OCI-LY3 (cell line): ENCODE results near the gene ARF4.
"Not testable (repeated sequence)": the region's sequence is repeated elsewhere in the genome, so short reads cannot be mapped to it uniquely, and the experiment has no call there.

Source experiments
- H2AFZ ChIP-seq: fragments of 200-600, 300-600 bp; shearing (Covaris generic); 2 replicates; pipeline ENCODE4 v1.6.0; 2014; ENCODE audit warnings: antibody characterized with exemption, low read depth, low read length
- H3K27ac ChIP-seq: fragments of 200-600, 300-600 bp; sonication (generic); 2 replicates; pipeline ENCODE4 v1.5.1; 2014; ENCODE audit warnings: mild to moderate bottlenecking, low read length, moderate library complexity, mixed read lengths
- H3K27me3 ChIP-seq: fragments of 200-600, 300-600 bp; sonication (generic); 2 replicates; pipeline ENCODE4 v1.6.1; 2014; ENCODE audit warnings: low read depth, low read length, mixed read lengths
- H3K36me3 ChIP-seq: fragments of 200-600, 300-600 bp; sonication (generic); replicated peaks from 2 replicates; pipeline ENCODE3; 2014; ENCODE audit warnings: low read depth, low read length, mixed read lengths
- H3K4me1 ChIP-seq: fragments of 300-600, 200-600 bp; sonication (generic); 2 replicates; pipeline ENCODE4 v1.6.1; 2014; ENCODE audit warnings: low read length, mixed read lengths
- H3K4me2 ChIP-seq: fragments of 200-600, 300-600 bp; sonication (generic); 2 replicates; pipeline ENCODE4 v1.6.1; 2014; ENCODE audit warnings: low read length, mixed read lengths
- H3K4me3 ChIP-seq: fragments of 300-600, 200-600 bp; sonication (generic); 2 replicates; pipeline ENCODE4 v1.5.1; 2014; ENCODE audit warnings: antibody characterized with exemption, mild to moderate bottlenecking, low read length, moderate library complexity
- H3K79me2 ChIP-seq: fragments of 300-600, 200-600 bp; shearing (Covaris generic); 2 replicates; pipeline ENCODE4 v1.6.1; 2014; ENCODE audit warnings: mild to moderate bottlenecking, low read length, mixed read lengths
- H3K9ac ChIP-seq: fragments of 300-600, 200-600 bp; shearing (Covaris generic); 2 replicates; pipeline ENCODE4 v1.6.0; 2014; ENCODE audit warnings: mild to moderate bottlenecking, low read length, moderate library complexity
- H3K9me3 ChIP-seq: fragments of 200-600, 300-600 bp; shearing (Covaris generic); 2 replicates; pipeline ENCODE4 v1.6.1; 2014; ENCODE audit warnings: low read length, mixed read lengths; ENCODE audit not compliant: insufficient read depth
- H4K20me1 ChIP-seq: fragments of 200-600, 300-600 bp; sonication (generic); 2 replicates; pipeline ENCODE4 v1.6.1; 2016; ENCODE audit warnings: low read length, mixed read lengths; ENCODE audit not compliant: insufficient read depth
- EZH2phosphoT487 ChIP-seq: fragments of 200-600 bp; shearing (Covaris generic); IDR thresholded peaks from 2 replicates; pipeline ENCODE4 v1.6.1; 2018; ENCODE audit warnings: antibody characterized with exemption, mixed run types, low read depth
- TF ChIP-seq, protein P1 (sequence below): fragments of 200-600, 300-600 bp; sonication (generic); IDR thresholded peaks from 2 replicates; pipeline ENCODE4 v1.5.1; 2014; ENCODE audit warnings: antibody characterized with exemption, low read length, low read depth

Gene ARF4

DNA sequence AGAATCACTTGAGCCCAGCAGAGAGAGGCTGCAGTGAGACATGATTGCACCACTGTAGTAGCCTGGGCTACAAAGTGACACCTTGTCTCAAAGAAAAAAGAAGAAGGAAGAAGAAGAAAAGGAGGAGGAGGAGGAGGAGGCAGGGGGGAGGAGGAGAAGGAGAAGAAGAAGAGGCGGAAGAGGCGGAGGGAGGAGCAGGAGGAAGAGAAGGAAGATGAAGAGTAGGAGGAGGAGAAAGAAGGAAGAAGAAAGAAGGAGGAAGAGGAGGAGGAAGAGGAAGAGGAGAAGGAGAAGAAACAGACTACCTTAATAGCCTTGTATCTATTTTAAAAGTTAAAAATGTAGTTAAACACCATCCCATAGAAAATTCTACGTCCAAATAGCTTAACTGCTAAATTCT is 19.1 kb upstream of the ARF4 start:
- H4K20me1 ChIP-seq, result no peaks in the 10 kb centered on the region
- H3K4me2 ChIP-seq, result no peak overlapping the region
- no peaks in the 10 kb centered on the region for H3K4me1 ChIP-seq
- TF ChIP-seq, protein P1, sequence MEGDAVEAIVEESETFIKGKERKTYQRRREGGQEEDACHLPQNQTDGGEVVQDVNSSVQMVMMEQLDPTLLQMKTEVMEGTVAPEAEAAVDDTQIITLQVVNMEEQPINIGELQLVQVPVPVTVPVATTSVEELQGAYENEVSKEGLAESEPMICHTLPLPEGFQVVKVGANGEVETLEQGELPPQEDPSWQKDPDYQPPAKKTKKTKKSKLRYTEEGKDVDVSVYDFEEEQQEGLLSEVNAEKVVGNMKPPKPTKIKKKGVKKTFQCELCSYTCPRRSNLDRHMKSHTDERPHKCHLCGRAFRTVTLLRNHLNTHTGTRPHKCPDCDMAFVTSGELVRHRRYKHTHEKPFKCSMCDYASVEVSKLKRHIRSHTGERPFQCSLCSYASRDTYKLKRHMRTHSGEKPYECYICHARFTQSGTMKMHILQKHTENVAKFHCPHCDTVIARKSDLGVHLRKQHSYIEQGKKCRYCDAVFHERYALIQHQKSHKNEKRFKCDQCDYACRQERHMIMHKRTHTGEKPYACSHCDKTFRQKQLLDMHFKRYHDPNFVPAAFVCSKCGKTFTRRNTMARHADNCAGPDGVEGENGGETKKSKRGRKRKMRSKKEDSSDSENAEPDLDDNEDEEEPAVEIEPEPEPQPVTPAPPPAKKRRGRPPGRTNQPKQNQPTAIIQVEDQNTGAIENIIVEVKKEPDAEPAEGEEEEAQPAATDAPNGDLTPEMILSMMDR, result no peak
- no peak for TF ChIP-seq EZH2phosphoT487
- no peak overlapping the region for H3K9ac ChIP-seq
- peaks cover 7% of the 10 kb centered on the region for H3K36me3 ChIP-seq
- no peaks in the 10 kb centered on the region for H3K27me3 ChIP-seq
- no peaks in the 10 kb centered on the region for H3K9me3 ChIP-seq
- H3K4me3 ChIP-seq, result no peak overlapping the region
- no peak overlapping the region for H2AFZ ChIP-seq
- H3K27ac ChIP-seq, result no peak overlapping the region
- H3K79me2 ChIP-seq, result no peaks in the 10 kb centered on the region

DNA sequence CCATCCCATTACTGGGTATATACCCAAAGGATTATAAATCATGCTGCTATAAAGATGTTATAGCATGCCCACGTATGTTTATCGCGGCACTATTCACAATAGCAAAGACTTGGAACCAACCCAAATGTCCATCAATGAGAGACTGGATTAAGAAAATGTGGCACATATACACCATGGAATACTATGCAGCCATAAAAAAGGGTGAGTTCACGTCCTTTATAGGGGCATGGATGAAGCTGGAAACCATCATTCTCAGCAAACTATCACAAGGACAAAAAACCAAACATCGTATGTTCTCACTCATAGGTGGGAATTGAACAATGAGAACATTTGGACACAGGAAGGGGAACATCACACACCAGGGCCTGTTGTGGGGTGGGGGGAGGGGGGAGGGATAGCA is 14.7 kb upstream of the ARF4 start:
- H3K27me3 ChIP-seq, H4K20me1 ChIP-seq, H3K4me3 ChIP-seq, H3K9ac ChIP-seq, H3K79me2 ChIP-seq, H3K9me3 ChIP-seq, H3K36me3 ChIP-seq, H3K4me1 ChIP-seq, H3K4me2 ChIP-seq, H3K27ac ChIP-seq, H2AFZ ChIP-seq: not testable (repeated sequence)

DNA sequence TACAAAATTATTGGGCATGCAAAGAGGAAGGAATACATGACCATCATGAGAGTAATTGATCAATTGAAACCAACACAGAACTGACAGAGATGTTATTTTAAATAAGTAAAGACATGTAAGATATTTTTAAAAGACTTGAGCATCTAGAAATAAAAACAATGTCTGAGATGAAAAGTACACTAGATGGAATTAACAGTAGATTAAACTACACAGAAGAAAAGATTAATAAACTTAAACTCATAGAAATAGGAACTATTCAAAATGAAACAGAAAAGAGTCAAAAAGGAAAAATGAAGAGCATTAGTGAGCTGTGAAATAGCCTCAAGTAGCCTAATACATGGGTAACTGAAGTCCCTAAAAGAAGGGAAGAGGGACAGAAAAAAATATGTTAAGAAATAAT is 8.5 kb upstream of the ARF4 start:
- no peaks in the 10 kb centered on the region for H3K79me2 ChIP-seq
- no peak for TF ChIP-seq EZH2phosphoT487
- TF ChIP-seq, protein P1, result no peak
- H4K20me1 ChIP-seq, result no peaks in the 10 kb centered on the region
- no peak overlapping the region for H2AFZ ChIP-seq
- H3K9me3 ChIP-seq, result peaks cover 8% of the 10 kb centered on the region; the same call in 1 of the 2 replicates
- no peak overlapping the region for H3K9ac ChIP-seq
- H3K4me2 ChIP-seq, result no peak overlapping the region
- H3K27ac ChIP-seq, result no peak overlapping the region
- H3K4me1 ChIP-seq, result peaks cover 5% of the 10 kb centered on the region; the same call in 1 of the 2 replicates
- peaks cover 27% of the 10 kb centered on the region for H3K36me3 ChIP-seq
- no peaks in the 10 kb centered on the region for H3K27me3 ChIP-seq
- no peak overlapping the region for H3K4me3 ChIP-seq

DNA sequence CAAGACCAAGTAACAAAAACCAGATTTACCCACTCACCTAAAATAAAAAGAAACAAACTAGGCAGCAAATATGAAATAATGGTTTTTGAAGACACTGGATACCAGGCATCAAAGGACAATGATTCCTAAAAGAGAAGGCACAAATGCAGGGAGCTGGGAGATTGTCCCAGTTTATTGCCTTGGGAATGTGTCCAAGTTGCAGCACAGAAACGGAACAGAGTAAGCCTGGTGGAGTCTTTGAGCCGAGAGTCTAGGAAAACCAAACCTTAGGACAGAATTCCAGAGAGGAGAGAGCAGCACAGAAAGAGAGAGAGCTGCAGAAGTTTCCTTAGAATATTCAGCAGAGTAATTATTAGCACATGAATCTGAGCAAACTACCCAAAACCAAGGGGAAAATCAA is 7.8 kb upstream of the ARF4 start:
- no peak overlapping the region for H2AFZ ChIP-seq
- H3K79me2 ChIP-seq, result no peaks in the 10 kb centered on the region
- H3K9me3 ChIP-seq, result peaks cover 8% of the 10 kb centered on the region; the same call in 1 of the 2 replicates
- H3K9ac ChIP-seq, result no peak overlapping the region
- no peak overlapping the region for H3K4me2 ChIP-seq
- peaks cover 27% of the 10 kb centered on the region for H3K36me3 ChIP-seq
- TF ChIP-seq, protein P1, result no peak
- no peak for TF ChIP-seq EZH2phosphoT487
- H3K27me3 ChIP-seq, result no peaks in the 10 kb centered on the region
- no peak overlapping the region for H3K4me3 ChIP-seq
- peaks cover 5% of the 10 kb centered on the region; the same call in 1 of the 2 replicates for H3K4me1 ChIP-seq
- H3K27ac ChIP-seq, result no peak overlapping the region
- H4K20me1 ChIP-seq, result no peaks in the 10 kb centered on the region

DNA sequence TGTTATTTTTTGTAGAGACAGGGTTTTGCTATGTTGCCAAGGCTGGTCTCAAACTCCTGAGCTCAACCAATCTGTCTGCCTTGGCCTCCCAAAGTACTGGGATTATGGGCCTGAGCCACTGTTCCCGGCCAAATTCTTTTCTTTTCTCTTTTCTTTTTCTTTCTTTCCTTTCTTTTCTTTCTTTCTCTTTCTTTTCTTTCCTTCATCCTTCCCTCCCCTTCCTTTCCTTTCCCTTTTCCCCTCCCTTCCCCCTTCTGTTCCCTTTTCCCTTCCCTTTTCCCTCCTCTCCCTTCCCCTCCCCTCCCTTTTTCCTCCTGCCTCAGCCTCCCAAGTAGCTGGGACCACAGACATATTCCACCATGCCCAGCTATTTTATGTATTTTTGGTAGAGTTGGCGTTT is 3.1 kb upstream of the ARF4 start:
- Histone ChIP-seq H3K79me2 (peaks cover 38% of the 10 kb centered on the region), H3K9me3 (peaks cover 3% of the 10 kb centered on the region; the same call in 1 of the 2 replicates)

More for the DNA sequence above, 3.1 kb upstream of the ARF4 start:
- peaks cover 12% of the 10 kb centered on the region for H3K4me1 ChIP-seq
- no peak for TF ChIP-seq EZH2phosphoT487
- TF ChIP-seq, protein P1, result no peak
- H2AFZ ChIP-seq, result no peak overlapping the region
- H3K9ac ChIP-seq, result no peak overlapping the region
- H3K36me3 ChIP-seq, result peaks cover 18% of the 10 kb centered on the region
- H3K27ac ChIP-seq, result no peak overlapping the region
- H3K27me3 ChIP-seq, result no peaks in the 10 kb centered on the region
- H3K4me3 ChIP-seq, result no peak overlapping the region
- H3K4me2 ChIP-seq, result no peak overlapping the region
- peaks cover 13% of the 10 kb centered on the region for H4K20me1 ChIP-seq
